ENCODE measurements around the gene ATF6.

The ATF6 gene

DNA sequence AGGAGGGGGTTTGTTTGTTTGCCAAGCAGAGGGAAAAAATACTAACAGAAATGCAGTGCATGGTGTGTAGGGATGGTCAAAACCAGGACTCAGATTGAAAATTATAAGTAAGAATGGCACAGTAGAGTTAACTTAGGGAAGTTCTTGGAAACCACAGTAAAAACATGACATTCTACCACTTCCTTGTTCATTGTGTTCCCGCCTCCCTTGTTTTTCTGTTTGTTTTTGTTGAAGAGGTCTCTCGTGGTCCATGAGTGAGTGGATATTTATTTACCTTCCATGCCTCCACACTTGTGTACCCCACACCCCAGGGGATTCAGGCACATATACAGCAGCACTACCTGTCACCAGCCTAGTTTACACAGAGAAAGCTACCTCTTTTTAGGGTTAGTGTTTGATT, 187.9 kb downstream of the ATF6 start:
- H3K27me3 ChIP-seq (ENCODE audit: control insufficient read depth, insufficient read depth, low read length) = no peaks in the 10 kb centered on the region
- no peak overlapping the region for H3K27ac ChIP-seq (ENCODE audit: low read depth, low read length)
- H3K9me3 ChIP-seq (ENCODE audit: control insufficient read depth, insufficient read depth, low read depth, low read length) = no peaks in the 10 kb centered on the region
- no peaks in the 10 kb centered on the region for H3K4me1 ChIP-seq (ENCODE audit: control insufficient read depth, insufficient read depth, low read length)
- H3K9ac ChIP-seq (ENCODE audit: low read length) = no peak overlapping the region
- H3K4me3 ChIP-seq (ENCODE audit: low read depth, low read length) = no peak overlapping the region
- H3K36me3 ChIP-seq (ENCODE audit: control insufficient read depth, insufficient read depth, low read length) = no peaks in the 10 kb centered on the region

- Histone ChIP-seq H3K27ac (ENCODE audit: low read depth, low read length) (no peak overlapping the region), H3K4me3 (ENCODE audit: low read depth, low read length) (no peak overlapping the region), H3K36me3 (ENCODE audit: control insufficient read depth, insufficient read depth, low read length) (no peaks in the 10 kb centered on the region), H3K4me1 (ENCODE audit: control insufficient read depth, insufficient read depth, low read length) (no peaks in the 10 kb centered on the region), H3K9ac (ENCODE audit: low read length) (no peak overlapping the region), H3K27me3 (ENCODE audit: control insufficient read depth, insufficient read depth, low read length) (no peaks in the 10 kb centered on the region), H3K9me3 (ENCODE audit: control insufficient read depth, insufficient read depth, low read depth, low read length) (no peaks in the 10 kb centered on the region)
Observed at GRCh38 chr1:161954466-161954865, 188.3 kb downstream of the ATF6 start.

- no peaks in the 10 kb centered on the region for H3K27me3 ChIP-seq (ENCODE audit: control insufficient read depth, insufficient read depth, low read length)
- no peak overlapping the region for H3K27ac ChIP-seq (ENCODE audit: low read depth, low read length)
- H3K9ac ChIP-seq (ENCODE audit: low read length) = no peak overlapping the region
- no peaks in the 10 kb centered on the region for H3K4me1 ChIP-seq (ENCODE audit: control insufficient read depth, insufficient read depth, low read length)
- no peaks in the 10 kb centered on the region for H3K36me3 ChIP-seq (ENCODE audit: control insufficient read depth, insufficient read depth, low read length)
- H3K9me3 ChIP-seq (ENCODE audit: control insufficient read depth, insufficient read depth, low read depth, low read length) = no peaks in the 10 kb centered on the region
- H3K4me3 ChIP-seq (ENCODE audit: low read depth, low read length) = no peak overlapping the region
Observed at GRCh38 chr1:161955606-161956005, 189.5 kb downstream of the ATF6 start.

DNA sequence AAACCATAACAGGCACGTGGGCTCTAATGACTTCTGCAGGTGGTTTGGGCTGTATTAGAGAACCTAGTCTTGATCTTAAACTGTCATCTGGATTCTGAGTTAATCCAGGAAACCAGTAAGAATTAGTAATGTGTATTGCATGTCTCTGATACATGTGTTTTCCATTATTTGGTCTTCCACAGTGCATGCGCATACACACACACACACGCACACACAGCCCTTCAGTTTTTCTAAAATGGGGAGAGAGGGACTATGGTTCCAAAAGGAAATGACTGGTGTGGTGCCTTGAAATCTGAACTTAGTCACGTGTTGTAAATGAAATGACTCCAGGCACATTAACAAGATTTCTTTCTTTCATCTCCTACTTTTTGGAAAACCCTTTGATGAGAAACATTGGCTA, 190.0 kb downstream of the ATF6 start:
- H3K9ac ChIP-seq (ENCODE audit: low read length) = no peak overlapping the region
- no peaks in the 10 kb centered on the region for H3K27me3 ChIP-seq (ENCODE audit: control insufficient read depth, insufficient read depth, low read length)
- H3K4me3 ChIP-seq (ENCODE audit: low read depth, low read length) = no peak overlapping the region
- H3K9me3 ChIP-seq (ENCODE audit: control insufficient read depth, insufficient read depth, low read depth, low read length) = no peaks in the 10 kb centered on the region
- no peaks in the 10 kb centered on the region for H3K36me3 ChIP-seq (ENCODE audit: control insufficient read depth, insufficient read depth, low read length)
- H3K4me1 ChIP-seq (ENCODE audit: control insufficient read depth, insufficient read depth, low read length) = no peaks in the 10 kb centered on the region
- H3K27ac ChIP-seq (ENCODE audit: low read depth, low read length) = no peak overlapping the region

DNA sequence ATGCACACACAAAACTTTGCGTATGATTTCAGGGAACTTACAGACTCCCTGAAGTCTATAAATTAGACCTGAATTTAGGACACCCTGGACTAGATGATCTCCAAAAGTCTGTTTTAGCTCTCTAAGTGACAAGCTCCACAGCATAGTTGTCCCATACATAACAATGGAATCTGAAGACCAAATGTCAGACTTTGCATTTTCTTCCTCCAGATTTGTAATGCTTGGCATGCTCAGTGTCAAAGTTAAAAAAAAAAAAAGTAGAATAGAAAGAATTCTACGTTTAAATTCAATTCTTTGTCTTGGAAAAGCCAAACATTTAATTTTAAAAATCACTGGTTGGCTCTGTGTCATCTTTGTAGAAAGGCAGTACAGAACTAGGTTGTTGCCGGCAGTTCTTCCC, 190.8 kb downstream of the ATF6 start:
- Histone ChIP-seq H3K9ac (ENCODE audit: low read length) (no peak overlapping the region), H3K27ac (ENCODE audit: low read depth, low read length) (no peak overlapping the region), H3K4me3 (ENCODE audit: low read depth, low read length) (no peak overlapping the region), H3K27me3 (ENCODE audit: control insufficient read depth, insufficient read depth, low read length) (no peaks in the 10 kb centered on the region), H3K36me3 (ENCODE audit: control insufficient read depth, insufficient read depth, low read length) (no peaks in the 10 kb centered on the region), H3K4me1 (ENCODE audit: control insufficient read depth, insufficient read depth, low read length) (no peaks in the 10 kb centered on the region; the same call in 1 of the 2 replicates), H3K9me3 (ENCODE audit: control insufficient read depth, insufficient read depth, low read depth, low read length) (no peaks in the 10 kb centered on the region)

- Histone ChIP-seq H3K9me3 (ENCODE audit: control insufficient read depth, insufficient read depth, low read depth, low read length) (no peaks in the 10 kb centered on the region), H3K27me3 (ENCODE audit: control insufficient read depth, insufficient read depth, low read length) (no peaks in the 10 kb centered on the region), H3K9ac (ENCODE audit: low read length) (no peak overlapping the region), H3K27ac (ENCODE audit: low read depth, low read length) (no peak overlapping the region), H3K36me3 (ENCODE audit: control insufficient read depth, insufficient read depth, low read length) (no peaks in the 10 kb centered on the region), H3K4me1 (ENCODE audit: control insufficient read depth, insufficient read depth, low read length) (peaks cover 8% of the 10 kb centered on the region; the same call in 1 of the 2 replicates), H3K4me3 (ENCODE audit: low read depth, low read length) (no peak overlapping the region)
Observed at GRCh38 chr1:161958425-161958824, 192.3 kb downstream of the ATF6 start.

DNA sequence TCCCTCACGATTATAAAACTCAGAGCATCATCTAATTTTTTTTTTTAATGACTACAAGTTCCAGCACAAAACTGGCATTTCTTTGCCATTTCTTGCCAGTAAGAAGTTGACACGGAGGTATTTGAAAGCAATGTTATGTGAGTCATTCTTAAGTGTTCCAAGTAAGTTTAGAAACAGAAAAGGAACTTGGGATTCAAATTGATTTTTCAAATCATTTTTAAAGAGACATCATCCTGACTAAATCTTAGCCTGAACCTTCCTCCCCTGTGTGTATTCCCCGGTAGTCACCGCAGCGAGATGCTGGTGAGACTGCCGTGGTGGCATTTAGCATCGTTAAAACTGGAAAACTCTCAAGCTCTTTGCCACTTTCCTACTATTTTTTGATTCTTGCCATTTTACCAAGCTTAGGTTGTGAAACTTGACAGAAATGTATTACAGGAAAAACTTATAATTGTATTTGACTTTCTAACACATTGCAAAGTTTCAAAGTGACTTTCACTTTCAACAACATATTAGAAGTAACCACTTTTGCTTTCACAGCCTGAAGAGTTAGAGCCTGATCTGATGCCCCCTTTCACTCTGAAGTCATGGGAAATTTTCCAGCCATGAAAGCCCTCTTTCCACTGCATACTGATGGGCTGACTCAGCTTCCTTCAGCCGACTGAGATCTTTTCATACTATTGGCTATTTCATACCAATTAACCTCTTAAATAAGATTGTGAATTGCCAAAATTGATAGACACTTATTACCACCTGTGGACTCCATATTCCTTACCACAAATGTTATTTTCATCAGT, 196.2 kb downstream of the ATF6 start:
- H3K9ac ChIP-seq (ENCODE audit: low read length) = no peak overlapping the region
- no peaks in the 10 kb centered on the region for H3K27me3 ChIP-seq (ENCODE audit: control insufficient read depth, insufficient read depth, low read length)
- peaks cover 8% of the 10 kb centered on the region; the same call in 1 of the 2 replicates for H3K4me1 ChIP-seq (ENCODE audit: control insufficient read depth, insufficient read depth, low read length)
- H3K36me3 ChIP-seq (ENCODE audit: control insufficient read depth, insufficient read depth, low read length) = no peaks in the 10 kb centered on the region
- no peak overlapping the region for H3K27ac ChIP-seq (ENCODE audit: low read depth, low read length)
- no peaks in the 10 kb centered on the region for H3K9me3 ChIP-seq (ENCODE audit: control insufficient read depth, insufficient read depth, low read depth, low read length)
- no peak overlapping the region for H3K4me3 ChIP-seq (ENCODE audit: low read depth, low read length)

DNA sequence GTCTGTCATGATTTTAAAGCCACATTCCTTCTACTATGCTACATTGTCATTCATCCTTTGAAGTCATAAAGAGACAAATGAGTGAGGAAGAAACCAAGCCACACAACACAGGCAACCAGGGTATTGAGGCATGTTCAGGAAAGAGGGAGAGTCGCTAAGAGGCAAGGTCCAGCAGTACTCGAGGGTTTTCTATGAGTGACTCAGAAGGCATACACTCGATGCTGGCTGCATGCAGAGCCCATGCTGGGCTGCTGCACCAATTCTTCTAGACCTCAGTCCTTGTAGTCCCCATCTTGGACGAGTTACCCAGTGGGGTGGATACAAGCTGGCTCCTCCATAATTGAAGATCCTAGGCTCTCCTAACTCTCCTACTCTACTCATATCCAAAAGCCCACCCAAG, 199.9 kb downstream of the ATF6 start:
- H3K27ac ChIP-seq (ENCODE audit: low read depth, low read length) = no peak overlapping the region
- H3K27me3 ChIP-seq (ENCODE audit: control insufficient read depth, insufficient read depth, low read length) = no peaks in the 10 kb centered on the region
- H3K9ac ChIP-seq (ENCODE audit: low read length) = no peak overlapping the region
- H3K9me3 ChIP-seq (ENCODE audit: control insufficient read depth, insufficient read depth, low read depth, low read length) = no peaks in the 10 kb centered on the region
- H3K4me3 ChIP-seq (ENCODE audit: low read depth, low read length) = no peak overlapping the region
- peaks cover 8% of the 10 kb centered on the region; the same call in 1 of the 2 replicates for H3K4me1 ChIP-seq (ENCODE audit: control insufficient read depth, insufficient read depth, low read length)
- H3K36me3 ChIP-seq (ENCODE audit: control insufficient read depth, insufficient read depth, low read length) = no peaks in the 10 kb centered on the region

DNA sequence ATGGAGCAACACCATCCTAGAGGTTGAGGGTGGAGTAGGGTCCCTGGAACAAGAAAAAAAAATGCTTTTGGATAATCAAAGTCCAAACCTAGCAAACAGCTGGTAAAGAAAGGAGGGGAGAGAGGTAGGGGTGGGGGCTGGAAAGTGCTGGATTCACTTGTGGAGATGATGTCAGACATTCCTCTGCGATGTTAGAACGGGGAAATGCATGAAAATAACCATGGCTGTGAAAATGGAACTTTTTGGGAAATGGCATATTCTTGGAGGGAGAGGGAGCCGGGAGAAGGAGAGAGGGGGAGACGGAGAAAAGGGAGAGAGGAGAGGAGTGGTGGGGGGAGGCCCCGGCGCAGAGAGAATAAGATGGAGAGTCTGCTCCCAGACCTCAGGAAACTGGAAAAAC, 203.9 kb downstream of the ATF6 start:
- Histone ChIP-seq H3K36me3 (ENCODE audit: control insufficient read depth, insufficient read depth, low read length) (no peaks in the 10 kb centered on the region), H3K27ac (ENCODE audit: low read depth, low read length) (no peak overlapping the region), H3K27me3 (ENCODE audit: control insufficient read depth, insufficient read depth, low read length) (no peaks in the 10 kb centered on the region), H3K9ac (ENCODE audit: low read length) (no peak overlapping the region), H3K9me3 (ENCODE audit: control insufficient read depth, insufficient read depth, low read depth, low read length) (no peaks in the 10 kb centered on the region), H3K4me3 (ENCODE audit: low read depth, low read length) (no peak overlapping the region), H3K4me1 (ENCODE audit: control insufficient read depth, insufficient read depth, low read length) (peaks cover 3% of the 10 kb centered on the region; the same call in 1 of the 2 replicates)

DNA sequence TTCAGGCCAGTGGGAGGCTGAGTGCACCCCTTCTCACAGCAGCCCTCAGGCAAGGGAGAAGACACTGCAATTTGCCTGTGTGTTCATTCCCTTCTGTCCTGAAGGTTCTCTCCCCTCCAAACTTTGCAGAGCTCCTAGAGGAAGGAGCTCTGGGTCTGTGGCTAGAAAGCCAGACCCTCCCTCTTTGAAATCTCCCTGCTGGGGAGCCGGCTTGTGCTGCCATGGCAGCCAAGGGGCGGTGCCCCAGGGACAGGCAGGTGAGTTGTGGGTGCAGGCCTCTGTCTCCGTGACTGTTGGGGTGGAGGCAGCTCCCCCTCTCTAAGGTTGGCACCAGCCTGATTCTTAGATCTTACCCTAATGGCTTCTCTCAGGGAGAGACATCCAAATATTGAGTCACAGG, 204.5 kb downstream of the ATF6 start:
- Histone ChIP-seq H3K9ac (ENCODE audit: low read length) (no peak overlapping the region), H3K4me1 (ENCODE audit: control insufficient read depth, insufficient read depth, low read length) (peaks cover 3% of the 10 kb centered on the region; the same call in 1 of the 2 replicates), H3K4me3 (ENCODE audit: low read depth, low read length) (no peak overlapping the region), H3K27ac (ENCODE audit: low read depth, low read length) (no peak overlapping the region), H3K9me3 (ENCODE audit: control insufficient read depth, insufficient read depth, low read depth, low read length) (no peaks in the 10 kb centered on the region), H3K27me3 (ENCODE audit: control insufficient read depth, insufficient read depth, low read length) (no peaks in the 10 kb centered on the region), H3K36me3 (ENCODE audit: control insufficient read depth, insufficient read depth, low read length) (no peaks in the 10 kb centered on the region)

DNA sequence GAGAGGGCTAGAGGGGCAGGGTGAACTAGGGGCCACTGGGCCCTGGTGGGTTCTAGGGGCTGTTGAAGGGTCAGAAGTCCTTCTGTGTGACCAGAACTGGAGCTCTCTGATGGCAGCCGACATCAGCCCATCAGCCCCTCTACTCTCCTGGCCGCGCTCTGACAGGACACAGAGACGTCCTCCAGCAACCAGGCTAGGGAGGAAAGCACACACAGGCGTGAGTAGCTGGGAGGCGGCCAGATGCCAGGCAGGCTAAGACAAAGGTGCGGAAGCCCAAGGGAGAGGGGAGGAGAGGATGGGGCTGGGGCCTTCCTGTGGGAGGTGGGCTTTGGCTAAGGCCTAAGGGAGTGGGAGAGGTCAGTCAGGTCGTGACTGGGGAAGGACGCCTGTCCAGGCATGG, 206.7 kb downstream of the ATF6 start:
- H3K4me3 ChIP-seq (ENCODE audit: low read depth, low read length) = no peak overlapping the region
- H3K36me3 ChIP-seq (ENCODE audit: control insufficient read depth, insufficient read depth, low read length) = no peaks in the 10 kb centered on the region
- H3K27ac ChIP-seq (ENCODE audit: low read depth, low read length) = no peak overlapping the region
- H3K27me3 ChIP-seq (ENCODE audit: control insufficient read depth, insufficient read depth, low read length) = no peaks in the 10 kb centered on the region
- no peak overlapping the region for H3K9ac ChIP-seq (ENCODE audit: low read length)
- H3K4me1 ChIP-seq (ENCODE audit: control insufficient read depth, insufficient read depth, low read length) = peaks cover 3% of the 10 kb centered on the region; the same call in 1 of the 2 replicates
- no peaks in the 10 kb centered on the region for H3K9me3 ChIP-seq (ENCODE audit: control insufficient read depth, insufficient read depth, low read depth, low read length)
